ACHN (cell line): ENCODE results near the gene FYN.

ENCODE experiments used
- DNase-seq: peaks from one replicate; pipeline ENCODE4 v3.0.0-alpha.2; 2015
- in situ Hi-C: cut with HindIII; loops from 2 replicates; pipeline ENCODE4 v1.10.0; 2017; ENCODE audit warnings: low sequenced_read_pairs, low pct_ligation_motif_present, low pct_unique_long_range_greater_than_20kb

FYN gene

GRCh38 chr6:111624401-111625098 is 248.7 kb downstream of the FYN start:
- in situ Hi-C loops: no loop called here
- no peak for DNase-seq

DNA sequence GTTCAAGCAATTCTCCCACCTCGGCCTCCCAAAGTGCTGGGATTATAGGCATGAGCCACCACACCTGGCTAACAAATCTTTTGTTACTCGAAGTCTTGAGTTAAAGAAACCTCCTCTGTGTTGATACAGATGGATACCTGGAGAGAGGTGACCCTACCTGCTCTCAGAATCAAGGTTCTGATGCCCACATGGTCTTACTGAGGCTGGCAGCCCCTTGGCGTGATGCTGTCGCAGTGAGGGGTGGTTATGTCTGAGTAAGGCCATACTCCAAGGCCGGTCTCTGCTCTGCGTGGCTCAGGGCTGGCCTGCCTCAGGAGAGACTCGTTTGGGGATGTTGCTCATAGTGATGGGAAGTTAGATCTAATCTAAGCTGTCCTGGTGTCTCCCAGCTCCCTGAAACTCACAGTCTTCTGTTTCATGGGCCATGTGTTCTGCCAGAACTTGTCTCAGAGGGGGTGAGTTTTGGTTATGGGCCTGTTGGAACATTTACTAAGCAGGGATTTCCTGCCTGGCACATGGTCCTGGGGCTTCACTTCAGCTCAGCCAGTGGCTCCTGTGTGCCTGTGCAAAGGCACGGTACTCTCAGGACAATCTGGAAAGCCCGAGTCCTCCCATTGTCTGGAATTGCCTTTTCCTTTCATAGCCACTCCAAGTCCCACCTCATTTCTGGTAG is 250.1 kb downstream of the FYN start:
- no peak for DNase-seq
- in situ Hi-C loops: no loop called here

- no peak for DNase-seq
- in situ Hi-C loops: no loop called here
These were observed 253.1 kb downstream of the FYN start for GRCh38 chr6:111620169-111620568.

DNA sequence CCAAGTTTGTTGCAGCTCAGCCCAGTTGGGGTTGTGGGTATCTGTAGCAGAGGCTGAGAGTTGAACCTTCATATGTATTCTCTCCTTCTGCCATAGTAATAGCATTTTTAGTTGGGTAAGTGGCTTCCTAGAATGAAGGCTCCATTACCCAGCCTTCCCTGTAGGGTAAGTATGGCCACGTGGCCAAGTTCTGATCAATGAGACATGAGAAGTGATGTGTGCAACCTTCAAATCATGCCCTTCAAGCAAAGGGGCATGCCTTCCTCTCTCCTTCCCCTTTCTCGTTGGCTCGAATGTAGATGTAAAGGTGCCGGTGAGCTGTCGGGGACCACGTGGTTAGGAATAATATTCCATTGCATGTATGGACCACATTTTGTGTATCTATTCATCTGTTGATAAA is 254.8 kb downstream of the FYN start:
- DNase-seq: no peak
- in situ Hi-C loops: no loop called here

- DNase-seq: no peak
These were observed 256.1 kb downstream of the FYN start for GRCh38 chr6:111617149-111617548.

DNA sequence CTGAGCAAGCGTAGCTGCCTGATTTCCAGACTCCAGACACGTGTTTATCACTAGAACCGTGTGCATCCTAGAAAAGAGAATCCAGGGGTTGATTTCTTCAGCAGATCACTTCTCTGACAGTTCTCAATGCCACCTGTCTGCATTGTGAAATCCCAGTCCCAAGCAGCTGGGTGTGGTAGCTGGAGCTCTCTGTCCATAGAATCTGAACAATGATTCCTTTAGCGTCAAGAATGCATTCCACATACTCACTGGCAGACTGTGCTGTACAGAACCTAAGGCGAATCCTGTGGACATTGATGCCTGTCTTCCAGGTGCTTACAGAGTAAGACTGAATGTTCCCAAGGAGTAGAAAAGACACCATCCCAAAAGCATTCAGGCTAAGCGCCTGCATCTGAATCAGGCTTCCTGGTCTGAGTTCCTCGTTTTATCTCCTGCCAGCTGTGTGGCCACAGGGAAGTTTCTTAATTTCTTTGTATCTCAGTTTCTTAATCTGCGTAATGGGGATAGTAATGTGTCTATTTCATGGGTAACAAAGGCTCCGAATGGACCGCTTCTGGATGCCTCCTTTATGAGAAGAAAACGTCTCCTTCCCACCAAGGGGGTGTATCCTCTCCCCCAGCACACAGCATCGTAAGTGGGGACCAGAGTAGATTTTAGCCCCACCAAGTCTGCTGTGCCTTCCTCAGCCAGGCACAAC is 257.2 kb downstream of the FYN start:
- no peak for DNase-seq
- in situ Hi-C loops: no loop called here

More at GRCh38 chr6:111617149-111617548, 256.1 kb downstream of the FYN start:
- in situ Hi-C loops: no loop called here

- in situ Hi-C loops: no loop called here
- no peak for DNase-seq
These were observed 258.2 kb downstream of the FYN start for GRCh38 chr6:111614833-111615582.

DNA sequence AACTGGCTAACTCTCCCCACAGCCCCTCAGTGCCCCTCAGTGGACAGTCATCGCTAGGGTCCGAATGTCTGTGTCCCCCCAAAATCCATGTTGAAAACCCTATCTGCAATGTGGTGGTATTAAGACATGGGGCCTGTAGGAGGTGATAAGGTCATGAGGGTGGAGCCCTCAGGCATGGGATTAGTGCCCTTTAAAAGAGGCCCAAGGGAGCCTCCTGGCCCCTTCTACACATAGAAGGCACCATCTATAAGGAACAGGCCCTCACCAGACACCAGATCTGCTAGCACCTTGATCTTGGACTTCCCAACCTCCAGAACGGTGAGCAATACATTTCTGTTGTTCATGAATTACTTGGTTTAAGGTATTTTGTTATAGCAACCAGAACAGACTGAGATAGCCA is 260.9 kb downstream of the FYN start:
- in situ Hi-C loops: no loop called here
- DNase-seq: no peak

GRCh38 chr6:111610548-111611172 is 262.6 kb downstream of the FYN start:
- DNase-seq: no peak
- in situ Hi-C loops: no loop called here
